K562 (cell line): ENCODE data around the gene AKAP13. TPM values are rescaled to one million over a fixed set of nuclear protein-coding genes. Genes with fewer than 3 reads are reported as not detected.
A peak's percentile ranks its signal among the peaks of the same experiment; 100 is the strongest.

Experiments used
- ETV1 ChIP-seq: fragments of 450-650 bp; conservative IDR thresholded peaks from 2 replicates; pipeline ENCODE4 v1.6.1; 2016; ENCODE audit warnings: missing genetic modification characterization, control low read depth, low read depth, missing compliant biosample characterization
- JUND ChIP-seq, 2 experiments: IDR thresholded peaks; 2 replicates in 1 of 2; 3 replicates in 1 of 2; pipeline ENCODE4 v1.6.1; 2011; ENCODE audit warnings: borderline replicate concordance in 2 of 2, low read depth in 2 of 2, low read length in 2 of 2, improper control_type of control experiment in 1 of 2, missing biosample characterization in 1 of 2, missing genetic modification characterization in 1 of 2, missing genetic modification reagents in 1 of 2
- PREB ChIP-seq: sonication (generic); formaldehyde crosslinking; IDR thresholded peaks from 2 replicates; pipeline ENCODE4 v1.8.1; 2023; ENCODE audit warnings: mild to moderate bottlenecking, missing genetic modification reagents
- polyA plus RNA-seq, 8 experiments: library from polyadenylated mRNA; depleted of rRNA in 4 of 8; stranded (reverse) in 5 of 8; unstranded in 3 of 8; fragments of >200 nt; fragmentation: Nextera tagmentation in 2 of 8; fragmentation: Illumina TruSeq in 1 of 8; extraction: Ambion mirVana in 2 of 8; extraction: Trizol in 1 of 8; gene quantifications; 2 replicates each; pipeline versions ENCODE4 v1.2.1 to v1.2.3, GENCODE V29; 2011 to 2014; ENCODE audit warnings: inconsistent platforms in 1 of 8, missing spikeins in 1 of 8
- total RNA-seq, 7 experiments: library from RNA; depleted of rRNA in 6 of 7; stranded (reverse); fragments of >200 nt in 6 of 7; fragmentation: Illumina TruSeq in 2 of 7; extraction: Trizol in 2 of 7; gene quantifications; 2 replicates each; pipeline versions ENCODE4 v1.2.1 to v1.2.3, GENCODE V29; 2011 to 2021; ENCODE audit warnings: low replicate concordance in 1 of 7
- TF ChIP-seq, protein P1 (sequence below), 2 experiments: IDR thresholded peaks in 1 of 2; conservative IDR thresholded peaks in 1 of 2; 2 replicates each; pipeline ENCODE4 v1.6.1; 2016; ENCODE audit warnings: low read depth in 2 of 2, mild to moderate bottlenecking in 1 of 2, missing compliant biosample characterization in 1 of 2, missing genetic modification characterization in 1 of 2, moderate library complexity in 1 of 2

AKAP13 gene
- total and polyA plus RNA-seq, 9 of the 15 experiments (the other 6 are each of a cell fraction or from before 2014, with no cell fraction given), result 0.03 to 1.7 (median 0.42) TPM

GRCh38 chr15:85667491-85668424 lies 287.4 kb downstream of the AKAP13 start (continued):
- TF ChIP-seq, protein P1, sequence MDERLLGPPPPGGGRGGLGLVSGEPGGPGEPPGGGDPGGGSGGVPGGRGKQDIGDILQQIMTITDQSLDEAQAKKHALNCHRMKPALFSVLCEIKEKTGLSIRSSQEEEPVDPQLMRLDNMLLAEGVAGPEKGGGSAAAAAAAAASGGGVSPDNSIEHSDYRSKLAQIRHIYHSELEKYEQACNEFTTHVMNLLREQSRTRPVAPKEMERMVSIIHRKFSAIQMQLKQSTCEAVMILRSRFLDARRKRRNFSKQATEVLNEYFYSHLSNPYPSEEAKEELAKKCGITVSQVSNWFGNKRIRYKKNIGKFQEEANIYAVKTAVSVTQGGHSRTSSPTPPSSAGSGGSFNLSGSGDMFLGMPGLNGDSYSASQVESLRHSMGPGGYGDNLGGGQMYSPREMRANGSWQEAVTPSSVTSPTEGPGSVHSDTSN (CRISPR knock-in tag; IDR thresholded peaks at IDR 0.05; ENCODE audit: low read depth), result no peak
- TF ChIP-seq, protein P1 (tag; conservative IDR thresholded peaks at IDR 0.05; ENCODE audit: low read depth), result peak; percentile 40; the same call in 1 of the 2 replicates
- no peak for TF ChIP-seq JUND (IDR thresholded peaks at IDR 0.05; ENCODE audit: borderline replicate concordance, low read depth, low read length)
- 0 out of 3 replicates have a peak, but pooled peaks have one; percentile 44 for TF ChIP-seq JUND (tag; IDR thresholded peaks at IDR 0.05; ENCODE audit: borderline replicate concordance, low read depth, low read length)
- no peak for TF ChIP-seq PREB (CRISPR knock-in tag)
- TF ChIP-seq ETV1, result no peak
